H1 (cell line): ENCODE results near the gene POLN. TPM values are rescaled to one million over a fixed set of nuclear protein-coding genes. Genes with fewer than 3 reads are reported as not detected.

ENCODE experiments used
- BACH1 ChIP-seq: IDR thresholded peaks from 2 replicates; pipeline ENCODE4 v1.6.1; 2012; ENCODE audit warnings: low read length, improper control_type of control experiment
- CHD2 ChIP-seq: IDR thresholded peaks from 2 replicates; pipeline ENCODE4 v1.6.1; 2012; ENCODE audit warnings: low read length, improper control_type of control experiment
- CTCF ChIP-seq, 3 experiments: IDR thresholded peaks; 1 replicate in 2 of 3; 2 replicates in 1 of 3; pipeline versions ENCODE4 v1.5.1 to v1.6.1; 2011; ENCODE audit warnings: low read length in 3 of 3, mild to moderate bottlenecking in 3 of 3, inconsistent platforms in 2 of 3, low read depth in 1 of 3, moderate library complexity in 1 of 3; ENCODE audit not compliant: insufficient read depth in 1 of 3; ENCODE audit errors: control extremely low read depth in 1 of 3
- HDAC2 ChIP-seq, 2 experiments: fragments of 300-600 bp in 1 of 2; sonication (generic) in 1 of 2; IDR thresholded peaks; 2 replicates each; pipeline ENCODE4 v1.6.1; 2011 to 2012; ENCODE audit warnings: low read depth in 2 of 2, low read length in 2 of 2, mild to moderate bottlenecking in 2 of 2, moderate library complexity in 2 of 2, borderline replicate concordance in 1 of 2, inconsistent platforms in 1 of 2
- PHF8 ChIP-seq: fragments of 200-600 bp; sonication (generic); conservative IDR thresholded peaks from 2 replicates; pipeline ENCODE4 v1.7.1; 2012; ENCODE audit warnings: low read depth, mild to moderate bottlenecking, inconsistent platforms, low read length, moderate library complexity
- SAP30 ChIP-seq: fragments of 300-600 bp; sonication (generic); IDR thresholded peaks from 2 replicates; pipeline ENCODE4 v1.7.1; 2012; ENCODE audit warnings: low read length, moderate library complexity, mild to moderate bottlenecking, inconsistent platforms; ENCODE audit not compliant: insufficient read depth, insufficient replicate concordance
- TAF1 ChIP-seq: IDR thresholded peaks from 2 replicates; pipeline ENCODE4 v1.6.1; 2011; ENCODE audit warnings: mild to moderate bottlenecking, low read depth, low read length
- polyA plus RNA-seq, 7 experiments: library from polyadenylated mRNA; depleted of rRNA in 3 of 7; stranded (reverse) in 5 of 7; unstranded in 2 of 7; fragments of >200 nt in 5 of 7; fragments of 200-250 nt in 2 of 7; gene quantifications; 1 replicate in 5 of 7; 2 replicates in 1 of 7; 4 replicates in 1 of 7; pipeline versions ENCODE4 v1.2.1 to v1.2.3, GENCODE V29; 2011 to 2013; ENCODE audit warnings: missing spikeins in 2 of 7, mixed read lengths in 2 of 7
- total RNA-seq: library from RNA; stranded (reverse); fragmentation: NEBNext Ultra II Directional; extraction: Animal tissue kit (Norgen Biotek cat#: 25700); gene quantifications from 2 replicates; pipeline ENCODE4 v1.2.1, GENCODE V29; 2021
- TF ChIP-seq, protein P1 (sequence below): IDR thresholded peaks from 2 replicates; pipeline ENCODE4 v1.6.1; 2011; ENCODE audit warnings: low read length, improper control_type of control experiment
- TF ChIP-seq, protein P2 (sequence below): IDR thresholded peaks from 2 replicates; pipeline ENCODE4 v1.6.1; 2012; ENCODE audit warnings: inconsistent platforms

POLN gene
- total and polyA plus RNA-seq, 2 of the 8 experiments (the other 6 are each of a cell fraction or from before 2014, with no cell fraction given), result 0.98 to 1.5 TPM

GRCh38 chr4:2241410-2242353 is at the start of gene POLN, which contains the start of gene HAUS3 (continued):
- 0 out of 2 replicates have a peak, but pooled peaks have one; percentile 15 for TF ChIP-seq CHD2
- TF ChIP-seq SAP30, result peak; percentile 16
- TF ChIP-seq, protein P1, sequence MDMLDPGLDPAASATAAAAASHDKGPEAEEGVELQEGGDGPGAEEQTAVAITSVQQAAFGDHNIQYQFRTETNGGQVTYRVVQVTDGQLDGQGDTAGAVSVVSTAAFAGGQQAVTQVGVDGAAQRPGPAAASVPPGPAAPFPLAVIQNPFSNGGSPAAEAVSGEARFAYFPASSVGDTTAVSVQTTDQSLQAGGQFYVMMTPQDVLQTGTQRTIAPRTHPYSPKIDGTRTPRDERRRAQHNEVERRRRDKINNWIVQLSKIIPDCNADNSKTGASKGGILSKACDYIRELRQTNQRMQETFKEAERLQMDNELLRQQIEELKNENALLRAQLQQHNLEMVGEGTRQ, result no peak
- TF ChIP-seq PHF8, result peak; percentile 66
- TF ChIP-seq HDAC2 (IDR thresholded peaks at IDR 0.05; ENCODE audit: borderline replicate concordance in 1 of 2, low read depth in 2 of 2, low read length in 2 of 2), result peak in 1 of 2 experiments; percentile 80; a peak in 1 of 4 replicates
- no peak; the same call in 1 of the 2 replicates for TF ChIP-seq BACH1
- 0 out of 4 replicates have a peak, but pooled peaks of 1 of the 3 experiments have one; percentile 4 for TF ChIP-seq CTCF (IDR thresholded peaks at IDR 0.05; ENCODE audit: control extremely low read depth in 1 of 3, insufficient read depth in 1 of 3, low read depth in 1 of 3, low read length in 3 of 3)
- TF ChIP-seq TAF1, result peak; percentile 36; the same call in 1 of the 2 replicates
- TF ChIP-seq, protein P2, sequence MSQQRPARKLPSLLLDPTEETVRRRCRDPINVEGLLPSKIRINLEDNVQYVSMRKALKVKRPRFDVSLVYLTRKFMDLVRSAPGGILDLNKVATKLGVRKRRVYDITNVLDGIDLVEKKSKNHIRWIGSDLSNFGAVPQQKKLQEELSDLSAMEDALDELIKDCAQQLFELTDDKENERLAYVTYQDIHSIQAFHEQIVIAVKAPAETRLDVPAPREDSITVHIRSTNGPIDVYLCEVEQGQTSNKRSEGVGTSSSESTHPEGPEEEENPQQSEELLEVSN, result 0 out of 2 replicates have a peak, but pooled peaks have one; percentile 33
- TF ChIP-seq, all 59 proteins: peak for 13
